NCI-H1048 (cell line): ENCODE data around the gene PHF21B.

Experiments
- DNase-seq: peaks from one replicate; lab custom pipeline; 2025; lab: John Stamatoyannopoulos, UW

Gene PHF21B

GRCh38 chr22:44956840-44957767 lies 52.7 kb downstream of the PHF21B start:
- no peak for DNase-seq

DNA sequence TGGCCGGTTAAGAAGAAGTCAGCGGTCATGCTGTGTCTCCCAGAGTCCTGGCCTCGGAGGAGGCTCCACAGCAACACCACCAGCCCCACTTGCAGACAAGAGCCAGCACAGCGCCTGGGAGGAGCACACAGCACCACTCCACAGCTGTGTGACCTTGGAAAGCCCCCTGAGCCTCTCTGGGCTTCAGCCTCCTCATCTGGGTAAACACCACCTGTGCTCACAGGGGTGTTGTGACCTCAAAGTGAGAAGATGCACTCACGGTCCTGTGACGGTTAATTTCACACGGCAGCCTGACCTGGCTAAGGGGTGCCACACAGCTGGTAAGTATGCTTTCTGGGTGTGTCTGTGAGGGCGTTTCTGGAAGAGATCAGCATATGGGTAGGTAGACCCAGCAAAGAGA lies 54.7 kb downstream of the PHF21B start:
- DNase-seq: no peak

- DNase-seq: no peak
Observed at GRCh38 chr22:44954149-44954548, 55.7 kb downstream of the PHF21B start.

- no peak for DNase-seq
Observed at GRCh38 chr22:44952863-44953746, 56.7 kb downstream of the PHF21B start.

- no peak for DNase-seq
Observed at GRCh38 chr22:44951510-44951816, 58.3 kb downstream of the PHF21B start.

DNA sequence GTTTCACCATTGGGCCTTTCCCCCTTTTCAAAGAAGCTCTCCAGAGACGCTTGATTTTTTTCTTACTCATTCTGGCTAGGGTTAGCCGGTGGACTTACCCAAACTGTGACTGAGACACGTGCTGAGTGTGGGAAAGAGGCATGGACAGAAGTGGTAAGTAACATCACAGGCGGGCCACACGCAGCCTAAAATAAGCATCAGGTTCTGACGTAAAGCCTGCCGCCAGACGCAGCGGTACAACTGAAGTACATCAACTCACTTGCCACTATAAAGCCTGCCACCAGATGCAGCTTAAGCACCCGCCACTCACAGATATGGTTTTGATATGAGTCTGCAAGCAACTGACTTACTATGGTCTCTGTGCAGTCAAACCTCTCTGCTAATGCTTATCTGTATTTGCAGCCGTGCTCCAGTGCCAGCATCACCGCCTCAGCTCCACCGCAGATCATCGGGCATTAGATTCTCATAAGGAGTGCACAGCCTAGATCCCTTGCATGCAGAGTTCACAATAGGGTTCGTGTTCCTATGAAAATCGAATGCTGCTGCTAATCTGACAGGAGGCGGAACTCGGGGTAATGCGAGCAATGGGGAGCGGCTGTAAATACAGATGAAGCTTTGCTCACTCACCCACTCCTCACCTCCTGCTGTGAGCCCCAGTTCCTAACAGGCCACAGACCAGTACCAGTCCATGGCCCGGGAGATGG lies 58.8 kb downstream of the PHF21B start:
- DNase-seq: no peak

DNA sequence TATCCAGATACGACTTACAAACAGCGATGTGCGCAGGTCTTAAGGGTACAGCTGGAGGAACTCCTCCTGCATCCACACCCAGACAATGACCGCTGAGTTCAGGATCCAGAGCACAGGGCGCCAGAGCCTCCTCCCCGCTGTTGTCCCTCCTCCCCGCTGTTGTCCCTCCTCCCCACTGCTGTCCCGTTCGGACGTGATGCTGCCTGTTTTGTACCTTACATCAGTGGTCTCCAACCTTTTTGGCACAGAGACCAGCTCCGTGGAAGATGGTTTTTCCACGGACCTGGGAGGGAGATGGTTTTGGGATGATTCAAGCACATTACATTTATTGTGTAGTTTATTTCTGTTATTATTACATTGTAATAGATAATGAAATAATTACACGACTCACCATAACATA lies 62.0 kb downstream of the PHF21B start:
- DNase-seq: no peak

- DNase-seq: no peak
Observed at GRCh38 chr22:44947049-44947448, 62.8 kb downstream of the PHF21B start.

- no peak for DNase-seq
Observed at GRCh38 chr22:44944883-44945601, 64.8 kb downstream of the PHF21B start.

DNA sequence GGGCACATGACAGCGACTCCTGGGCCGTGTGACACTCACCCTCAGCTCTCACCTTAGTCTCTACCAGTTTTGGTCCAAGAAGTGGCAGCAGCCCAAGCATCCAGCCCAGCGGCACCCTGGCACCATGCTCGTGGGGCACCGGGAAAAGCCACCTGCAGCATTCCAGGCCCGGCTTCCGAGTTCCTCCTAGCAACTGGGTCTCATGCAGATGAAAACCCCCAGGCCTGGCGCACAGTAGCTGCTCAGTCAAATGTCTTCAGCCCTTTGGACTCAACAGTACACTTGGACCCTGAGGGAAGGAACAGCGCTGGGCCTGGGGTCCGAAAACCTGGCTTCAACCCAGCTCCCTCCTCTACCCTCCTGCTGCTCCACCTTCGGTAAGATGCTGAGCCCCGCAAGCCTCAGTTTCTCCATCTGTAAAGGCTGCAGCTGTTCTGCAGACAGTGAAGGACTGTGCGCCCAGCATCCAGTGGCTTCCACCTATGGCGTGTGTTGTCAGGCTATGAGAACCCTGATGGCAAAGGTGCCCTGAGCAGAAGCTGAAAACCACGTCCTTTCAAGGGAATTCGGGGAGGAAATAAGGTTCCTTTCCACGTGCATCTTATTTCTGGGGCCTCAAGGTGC lies 66.0 kb downstream of the PHF21B start:
- no peak for DNase-seq

DNA sequence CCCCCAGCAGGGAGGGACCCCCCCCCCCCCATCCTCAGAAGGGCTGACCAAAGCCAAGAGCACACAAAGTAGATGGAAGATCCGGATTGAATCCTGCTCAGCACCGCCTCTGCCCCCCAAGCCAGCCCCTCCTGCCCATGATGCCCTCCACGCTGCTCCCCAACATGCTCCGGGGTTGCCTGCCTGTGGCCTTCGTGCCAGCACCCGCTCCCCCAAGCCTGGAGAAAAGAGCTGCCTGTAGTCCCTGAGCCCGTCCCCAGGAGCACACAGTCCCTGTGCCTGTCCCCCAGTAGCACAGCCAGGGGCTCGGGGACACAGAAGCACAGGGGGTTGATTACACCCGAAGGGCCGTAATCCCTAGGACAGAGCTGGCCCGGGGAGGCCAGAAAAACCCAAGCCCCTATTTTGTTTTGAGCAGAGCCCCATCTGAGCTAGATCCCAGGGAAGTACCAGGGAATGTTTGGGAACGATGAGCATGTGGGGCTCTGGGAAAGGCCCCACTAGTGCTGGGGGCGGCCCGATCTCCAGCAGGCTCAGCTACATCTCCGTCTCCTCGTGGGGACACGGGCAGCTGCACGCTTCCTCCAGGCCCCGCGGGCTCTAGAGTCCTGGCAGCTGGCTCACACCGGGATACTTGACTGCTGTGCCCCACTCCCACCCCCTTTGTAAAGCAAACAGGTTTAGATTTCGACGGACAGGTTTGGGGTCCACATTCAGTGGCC lies 66.7 kb downstream of the PHF21B start:
- DNase-seq: no peak

DNA sequence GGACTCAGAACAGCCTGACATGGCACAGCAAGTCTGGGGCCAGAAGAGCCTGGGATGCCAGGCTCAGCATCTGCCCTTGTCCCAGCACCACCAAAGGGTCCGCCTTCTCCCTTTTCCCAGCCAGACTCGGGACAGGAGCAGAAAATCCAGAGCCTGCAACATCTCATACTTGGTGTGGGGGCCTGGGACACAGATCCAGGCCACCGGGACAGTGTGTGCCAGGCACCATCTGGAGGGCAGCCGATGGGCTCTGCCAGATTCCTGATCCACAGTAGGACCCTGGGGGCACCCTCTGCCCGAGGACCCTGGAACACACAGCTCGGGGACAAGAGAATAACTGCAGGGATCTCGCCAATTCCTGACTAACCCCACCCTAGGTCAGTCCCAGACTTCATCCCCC lies 67.7 kb downstream of the PHF21B start:
- no peak for DNase-seq

GRCh38 chr22:44941207-44941606 lies 68.6 kb downstream of the PHF21B start:
- no peak for DNase-seq

DNA sequence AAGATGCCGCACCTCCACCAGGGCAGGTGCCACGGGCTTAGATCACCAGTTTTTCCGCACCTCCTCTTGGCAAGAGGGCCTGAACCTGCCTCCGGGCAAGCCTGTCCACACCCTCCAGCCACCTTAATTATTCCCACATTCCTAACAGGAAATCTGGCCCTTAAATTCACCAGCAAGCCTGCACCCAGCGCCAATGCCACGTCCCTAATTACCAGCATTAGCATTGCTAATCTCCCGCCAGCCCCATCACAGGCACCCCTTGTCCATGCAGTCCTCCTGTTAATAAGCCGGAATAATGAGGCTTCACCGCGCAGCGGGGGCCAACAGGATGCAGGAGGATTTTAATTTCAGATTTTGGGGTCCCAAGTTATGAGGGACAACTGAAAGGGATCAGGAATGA lies 69.7 kb downstream of the PHF21B start:
- DNase-seq: no peak

DNA sequence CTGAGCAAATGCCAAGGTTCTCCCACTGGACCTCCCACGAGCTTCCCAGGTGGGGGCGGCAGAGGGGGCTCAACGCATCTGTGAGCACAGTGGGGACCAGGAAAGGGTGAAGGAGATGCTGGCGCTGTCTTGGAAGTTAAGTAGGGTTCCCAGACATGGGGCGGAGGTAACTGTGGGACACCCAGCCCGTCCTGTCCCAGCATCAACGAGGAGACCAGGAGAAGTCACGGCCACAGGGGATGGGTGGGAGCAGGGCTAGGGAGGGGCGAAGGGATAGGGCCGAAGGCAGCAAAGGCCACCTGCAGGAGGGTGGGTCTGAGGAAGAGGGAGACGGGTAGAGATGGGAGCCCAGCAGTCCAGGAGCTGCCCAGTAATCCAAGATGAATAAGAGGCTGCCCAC lies 70.4 kb downstream of the PHF21B start:
- DNase-seq: no peak

GRCh38 chr22:44938886-44939285 lies 70.9 kb downstream of the PHF21B start:
- no peak for DNase-seq

GRCh38 chr22:44937216-44937615 lies 72.6 kb downstream of the PHF21B start:
- DNase-seq: no peak

GRCh38 chr22:44936201-44936600 lies 73.6 kb downstream of the PHF21B start:
- DNase-seq: no peak

GRCh38 chr22:44935724-44936123 lies 74.1 kb downstream of the PHF21B start:
- no peak for DNase-seq

DNA sequence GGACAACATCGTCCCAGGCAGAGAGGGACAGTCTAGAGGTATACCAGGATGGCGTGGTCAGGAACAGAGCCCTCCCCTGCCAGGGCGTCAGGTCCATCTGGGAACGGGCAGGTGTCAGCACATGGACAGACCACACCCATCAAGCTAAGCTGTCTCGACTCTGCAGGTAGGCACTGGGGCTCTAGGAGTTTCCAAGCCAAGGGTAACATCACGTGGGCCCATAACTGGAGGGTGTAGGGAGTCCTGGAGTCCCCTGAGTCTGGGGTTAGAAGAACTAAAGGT lies 75.4 kb downstream of the PHF21B start:
- DNase-seq: no peak
